DMS153 (cell line): ENCODE data around the gene DDIAS.

Experiments
- DNase-seq: peaks from one replicate; lab custom pipeline; 2025; lab: John Stamatoyannopoulos, UW

DDIAS gene

GRCh38 chr11:82972103-82972502, 70.6 kb downstream of the DDIAS start:
- no peak for DNase-seq

GRCh38 chr11:82974135-82974534, 72.6 kb downstream of the DDIAS start:
- no peak for DNase-seq

GRCh38 chr11:82974851-82975250, 73.3 kb downstream of the DDIAS start:
- no peak for DNase-seq

- DNase-seq: no peak
Observed at GRCh38 chr11:82975882-82976281, 74.3 kb downstream of the DDIAS start.

- DNase-seq: no peak
Observed at GRCh38 chr11:82976786-82977185, 75.2 kb downstream of the DDIAS start.

GRCh38 chr11:82978422-82979099, 77.0 kb downstream of the DDIAS start:
- DNase-seq: no peak

GRCh38 chr11:82979824-82980223, 78.3 kb downstream of the DDIAS start:
- DNase-seq: no peak

GRCh38 chr11:82980292-82980691, 78.8 kb downstream of the DDIAS start:
- no peak for DNase-seq

GRCh38 chr11:82980947-82981346, 79.4 kb downstream of the DDIAS start:
- DNase-seq: no peak

GRCh38 chr11:82981852-82982251, 80.3 kb downstream of the DDIAS start:
- DNase-seq: no peak
